ENCODE results near the gene NCAM1.

- TF ChIP-seq CTCF (IDR thresholded peaks at IDR 0.05; ENCODE audit: low read depth, low read length) (no peak), EZH2phosphoT487 (IDR thresholded peaks at IDR 0.05; ENCODE audit: low read depth) (no peak)
Measured at GRCh38 chr11:113103932-113104690, 142.9 kb downstream of the NCAM1 start.
